NCI-H2081 treated with DMSO at 0.1 percent for 48 hours (cell line): ENCODE results near the gene STAT4.

ENCODE experiments used
- DNase-seq: peaks from one replicate; lab custom pipeline; 2025; lab: John Stamatoyannopoulos, UW

The STAT4 gene

DNA sequence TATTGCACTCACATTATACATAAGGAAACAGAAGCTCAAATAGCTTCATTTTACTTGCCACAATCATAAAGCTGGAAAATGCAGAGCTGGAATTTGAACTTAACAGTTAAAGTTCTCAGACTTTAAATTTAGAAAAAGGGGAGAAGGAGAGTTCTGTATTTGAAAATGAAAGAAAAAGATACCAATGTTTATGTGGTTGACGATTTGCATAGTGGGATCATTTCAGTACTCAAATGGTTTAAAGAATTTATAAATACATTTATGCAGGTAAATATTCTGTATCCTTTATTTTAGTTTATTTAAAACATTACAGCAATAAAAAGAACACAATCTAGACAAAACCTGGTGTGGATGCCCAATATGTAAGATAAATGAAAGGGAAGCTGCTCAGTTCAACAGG lies 25.5 kb upstream of the STAT4 start:
- DNase-seq, result no peak

DNA sequence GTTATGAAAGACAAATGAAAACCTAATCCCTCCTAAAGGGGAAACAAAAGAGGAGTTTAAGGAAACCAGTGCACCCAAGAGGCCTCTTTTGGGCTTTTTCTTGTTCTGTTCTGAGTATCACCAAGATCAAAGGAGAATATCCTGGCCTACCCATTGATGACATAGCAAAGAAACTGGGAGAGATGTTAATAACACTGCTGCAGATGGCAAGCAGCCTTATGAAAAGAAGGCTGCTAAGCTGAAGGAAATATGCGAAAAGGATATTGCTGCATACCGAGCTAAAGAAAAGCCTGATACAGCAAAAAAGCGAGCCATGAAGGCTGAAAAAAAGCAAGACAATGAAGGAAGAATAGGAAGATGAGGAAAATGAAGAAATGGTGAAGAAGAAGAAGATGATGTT lies 23.6 kb upstream of the STAT4 start:
- no peak for DNase-seq

DNA sequence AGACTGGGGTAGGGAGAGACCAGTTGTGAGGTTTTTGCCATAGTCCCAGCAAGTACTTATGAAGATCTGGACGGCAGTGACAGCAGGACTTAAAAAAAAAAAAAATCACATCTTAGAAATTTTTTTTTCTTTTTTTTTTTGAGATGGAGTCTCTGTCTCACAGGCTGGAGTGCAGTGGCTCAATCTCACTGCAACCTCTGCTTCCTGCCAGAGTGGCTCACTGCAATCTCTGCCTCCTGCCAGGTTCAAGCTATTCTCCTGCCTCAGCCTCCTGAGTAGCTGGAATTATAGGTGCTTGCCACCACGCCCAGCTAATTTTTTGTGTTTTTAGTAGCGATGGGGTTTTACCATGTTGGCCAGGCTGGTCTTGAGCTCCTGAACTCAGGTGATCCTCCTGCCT lies 22.4 kb upstream of the STAT4 start:
- no peak for DNase-seq

DNA sequence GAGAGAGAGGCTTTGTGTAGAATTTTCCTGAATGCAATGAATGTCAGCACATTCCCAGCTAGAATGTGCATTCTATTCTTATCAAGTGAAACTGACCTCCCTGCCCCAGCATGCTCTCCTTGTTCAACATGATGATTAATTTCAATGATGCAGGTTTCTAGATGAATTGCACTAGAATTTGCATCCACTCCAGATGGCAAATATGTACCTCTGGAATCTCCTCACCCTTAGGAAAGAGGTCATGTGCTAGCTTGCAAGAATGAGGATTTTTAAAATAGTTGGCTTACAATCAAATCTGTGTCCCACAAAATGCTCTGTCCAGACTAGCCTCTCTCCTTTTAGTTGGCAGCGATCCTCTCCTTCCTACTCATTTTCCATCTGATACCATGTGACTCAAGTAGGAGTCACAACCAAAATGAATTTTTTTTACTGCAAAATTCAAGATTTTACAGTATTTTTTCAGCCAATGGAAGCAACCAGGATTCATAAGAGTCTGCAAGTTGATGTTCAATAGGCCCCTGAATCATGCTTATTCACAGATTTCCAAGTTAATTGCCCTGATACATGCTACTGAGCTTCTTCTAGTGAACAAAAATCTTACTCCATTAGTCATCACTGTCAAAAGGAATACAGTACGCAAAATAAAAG lies 21.0 kb upstream of the STAT4 start:
- no peak for DNase-seq

DNA sequence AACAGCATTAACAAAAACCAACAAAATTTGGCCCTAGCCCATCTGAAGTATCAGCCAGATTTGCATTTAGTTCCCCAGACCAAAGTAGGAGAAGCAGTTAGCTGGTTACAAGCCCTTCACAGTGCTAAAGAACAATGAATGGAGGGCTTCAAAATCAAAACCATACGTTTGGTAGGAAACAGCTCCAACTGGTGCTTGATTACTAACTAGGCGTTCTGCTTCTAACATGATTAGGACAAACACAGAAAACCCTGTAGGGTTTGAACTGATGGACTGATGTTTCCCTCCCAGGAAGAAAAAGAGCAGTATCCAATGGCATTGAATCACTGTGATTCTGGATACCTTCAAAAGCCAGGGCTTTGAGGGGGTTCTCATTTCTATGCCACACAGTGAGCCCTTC lies 20.5 kb upstream of the STAT4 start:
- no peak for DNase-seq

DNA sequence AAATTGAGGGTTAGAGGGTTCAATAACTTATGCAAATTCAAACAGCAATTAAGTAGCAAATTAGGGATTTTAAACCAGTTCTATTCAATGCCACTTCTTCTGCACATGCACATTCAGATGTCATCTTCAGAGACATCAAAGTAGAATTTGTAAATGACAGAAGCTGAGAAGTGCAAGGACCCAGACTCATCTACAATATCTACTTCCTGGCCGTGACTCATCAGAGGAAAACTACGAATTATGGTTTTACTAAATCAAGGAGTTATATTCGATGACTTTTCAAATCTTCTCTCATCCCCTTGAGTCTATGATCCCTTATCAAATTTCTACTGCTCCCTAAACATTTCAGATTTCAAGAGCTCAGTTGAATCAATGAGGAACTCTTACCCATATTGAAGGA lies 20.0 kb upstream of the STAT4 start:
- DNase-seq, result no peak

DNA sequence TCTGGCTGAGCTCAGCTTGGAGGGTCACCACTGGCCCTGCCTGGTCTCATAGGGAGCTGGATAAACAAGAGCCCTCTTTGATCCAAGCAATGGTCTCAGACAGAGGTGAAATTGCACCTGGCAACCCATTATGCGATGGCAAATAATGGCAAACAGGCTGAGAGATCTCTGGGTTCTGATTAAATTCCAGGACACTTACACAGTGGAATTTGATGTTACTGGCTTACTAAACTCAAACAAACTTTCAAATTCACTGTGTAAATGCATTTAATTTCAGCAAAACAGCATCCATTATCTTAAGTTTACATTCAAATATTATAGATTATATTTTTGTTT lies 19.5 kb upstream of the STAT4 start:
- no peak for DNase-seq

DNA sequence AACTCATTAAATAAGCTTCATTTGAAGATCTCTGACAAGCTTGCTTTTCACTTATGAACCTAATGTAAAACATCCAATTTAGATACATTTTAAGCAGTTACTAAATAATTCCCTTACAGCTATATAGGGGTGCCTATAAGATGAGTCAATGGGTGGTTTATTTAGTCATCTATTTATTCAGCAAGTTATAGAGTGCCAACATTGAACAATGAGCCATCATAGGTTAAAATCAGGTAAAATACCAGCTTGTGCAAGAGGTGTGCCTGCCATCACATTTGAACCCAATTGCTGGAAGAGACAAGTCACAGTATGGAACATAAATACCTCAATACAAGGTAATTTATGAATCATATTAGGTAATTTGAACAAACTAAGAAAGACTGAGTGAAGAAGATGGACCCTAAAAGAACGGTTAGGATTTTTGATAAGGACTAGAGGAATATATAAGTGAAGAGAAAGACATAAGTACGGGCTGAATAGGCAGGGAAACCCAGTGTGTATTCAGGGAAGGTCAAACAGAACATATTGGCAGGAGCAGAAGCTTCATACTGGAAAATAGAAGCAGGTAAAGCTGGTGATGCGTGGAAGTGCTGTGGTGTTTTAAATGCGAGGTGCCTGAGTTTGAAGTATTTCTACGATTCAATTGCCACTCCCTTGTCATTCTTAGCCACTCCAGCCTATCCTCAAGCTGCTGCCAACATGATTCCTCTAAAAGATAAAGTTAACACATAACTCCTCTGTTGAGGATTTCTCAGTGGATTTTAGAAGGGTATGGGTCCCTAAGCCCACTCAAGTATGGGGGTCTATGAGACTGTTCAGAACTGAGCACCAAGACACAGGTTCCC lies 18.9 kb upstream of the STAT4 start:
- no peak for DNase-seq

DNA sequence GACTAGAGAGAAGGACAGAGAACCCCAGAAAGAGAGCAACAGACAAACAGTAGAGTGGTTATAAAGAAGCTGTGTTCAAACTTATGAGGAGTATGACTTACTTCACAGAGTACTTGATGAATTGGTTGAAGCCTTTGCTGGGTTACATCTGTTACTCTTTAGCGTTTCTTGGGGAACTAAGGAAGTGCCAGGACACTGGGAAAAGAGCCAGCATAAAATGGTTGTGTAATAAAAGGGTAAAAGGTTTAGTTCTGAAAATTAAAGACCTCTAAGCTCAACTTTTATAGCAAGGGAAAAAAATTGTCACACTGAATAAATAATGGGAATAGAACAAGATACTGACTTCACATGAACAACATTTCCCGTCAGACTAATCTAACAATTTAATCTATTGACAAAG lies 17.0 kb upstream of the STAT4 start:
- no peak for DNase-seq

DNA sequence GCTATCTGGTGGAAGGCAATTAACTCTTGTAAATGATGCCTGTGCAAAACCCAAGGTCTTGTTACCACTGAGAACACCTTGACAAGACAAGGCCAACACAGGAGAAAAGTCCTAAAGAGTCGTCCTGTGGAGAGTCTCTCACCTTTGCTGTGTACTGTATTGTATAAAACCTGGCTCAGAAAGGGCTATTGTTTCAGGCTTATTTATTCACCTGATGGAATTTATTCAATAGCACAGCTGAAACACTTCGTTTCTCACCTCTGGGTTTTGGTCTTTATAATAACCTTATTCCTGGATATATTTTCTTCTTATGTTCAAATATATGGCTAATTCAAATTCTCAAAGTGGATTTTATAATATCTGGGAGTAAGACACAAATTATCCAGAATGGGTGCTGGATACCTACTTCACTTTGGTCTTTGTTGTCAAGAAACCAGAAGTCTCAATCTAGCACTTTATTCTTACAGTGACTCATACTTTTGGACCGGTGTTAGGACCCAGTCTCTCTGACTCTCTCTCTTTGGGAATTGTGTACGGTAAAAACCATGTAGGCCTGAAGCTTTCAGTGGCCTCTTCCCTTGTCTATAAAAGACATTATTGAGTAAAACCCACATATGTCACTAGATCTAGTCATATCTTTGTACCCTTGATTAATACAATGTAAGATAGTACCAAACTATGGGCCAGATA lies 16.1 kb upstream of the STAT4 start:
- DNase-seq, result no peak

DNA sequence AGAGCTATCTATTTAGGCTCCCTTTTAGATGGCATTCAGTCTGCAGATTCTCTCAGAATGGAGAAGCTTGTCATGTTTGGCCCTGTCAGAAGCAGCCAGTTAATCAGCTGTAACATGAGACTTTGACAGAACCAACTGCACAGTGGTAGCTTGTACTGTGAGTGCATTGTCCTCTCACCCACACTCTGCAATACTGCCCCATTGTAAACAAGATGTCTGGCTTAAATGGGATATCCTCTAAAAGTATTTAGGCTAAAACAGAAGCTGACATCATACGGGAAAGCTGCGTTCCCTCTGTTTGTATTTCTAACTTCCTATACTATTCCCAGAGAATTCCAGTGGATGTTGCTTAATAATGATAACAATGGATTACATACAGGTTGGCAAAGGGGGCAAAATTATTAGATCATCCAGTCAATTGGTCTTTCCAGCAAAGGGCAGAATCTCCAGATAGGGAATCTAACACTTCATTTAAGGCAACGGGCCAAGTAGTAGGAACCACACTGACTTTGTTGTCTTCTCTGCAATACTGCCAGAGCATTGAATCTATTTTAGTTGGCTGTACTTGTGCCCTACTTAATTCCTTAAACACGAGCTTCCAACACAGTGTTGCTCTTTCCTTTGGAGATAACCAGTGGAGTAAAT lies 15.4 kb upstream of the STAT4 start:
- no peak for DNase-seq

DNA sequence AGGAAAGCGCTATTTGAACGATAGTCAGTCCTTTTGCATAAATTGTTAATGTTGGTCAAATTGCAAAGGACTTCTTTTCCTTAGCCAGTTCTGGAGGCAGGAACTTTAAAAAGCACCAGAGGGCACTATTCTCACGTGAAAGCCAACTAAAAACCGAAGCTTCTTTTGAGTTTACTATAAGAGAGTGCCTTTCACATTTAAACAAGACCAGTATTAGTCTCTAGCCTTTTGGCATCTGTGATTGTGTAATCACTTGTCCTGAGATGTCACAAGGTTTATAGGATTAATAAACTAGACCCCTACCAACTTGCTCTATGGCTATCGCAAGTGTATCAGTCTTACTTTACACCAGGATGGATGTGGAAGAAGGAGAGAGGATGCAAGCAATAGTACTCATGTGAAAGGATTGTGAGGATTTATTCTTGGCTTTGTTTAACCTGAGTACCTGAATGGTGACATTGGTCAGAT lies 14.4 kb upstream of the STAT4 start:
- DNase-seq, result no peak

DNA sequence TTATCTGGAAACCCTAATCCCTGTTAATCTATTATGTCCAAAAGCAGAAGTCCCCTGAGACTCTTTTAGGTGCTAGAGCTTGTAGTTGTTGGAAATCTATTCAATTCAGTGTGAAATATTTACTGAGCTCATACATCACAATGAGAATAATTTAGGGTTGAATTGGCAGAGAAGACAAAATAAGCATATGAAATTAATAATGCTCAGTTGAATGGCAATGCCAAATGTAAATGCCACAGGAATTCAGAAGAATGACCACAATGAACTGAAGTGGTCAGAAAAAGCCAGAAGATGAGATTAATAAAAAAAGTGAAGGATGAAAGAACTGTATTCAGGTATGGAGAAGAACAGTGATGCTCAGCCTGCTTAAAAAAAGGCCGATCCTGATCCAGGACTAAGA lies 8.0 kb upstream of the STAT4 start:
- no peak for DNase-seq

DNA sequence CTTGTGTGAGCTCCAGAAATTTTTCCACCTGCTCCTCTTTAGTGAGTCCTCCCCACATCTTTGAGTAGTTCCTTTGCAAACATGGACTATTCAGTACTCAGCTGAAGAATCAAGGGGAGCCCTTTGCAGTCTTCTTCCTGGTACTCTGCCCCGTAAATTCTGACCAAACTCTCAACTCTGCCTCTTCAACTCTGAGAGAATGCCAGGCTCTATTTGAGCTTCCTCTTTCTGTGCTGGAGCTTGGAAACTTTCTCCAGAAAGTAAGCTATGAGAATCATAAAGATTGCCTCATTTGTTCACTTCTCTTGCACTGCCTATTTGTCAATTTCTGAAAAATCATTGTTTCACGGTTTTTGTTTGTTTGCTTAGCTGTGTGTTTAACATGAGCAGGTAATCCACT lies 7.4 kb upstream of the STAT4 start:
- no peak for DNase-seq

DNA sequence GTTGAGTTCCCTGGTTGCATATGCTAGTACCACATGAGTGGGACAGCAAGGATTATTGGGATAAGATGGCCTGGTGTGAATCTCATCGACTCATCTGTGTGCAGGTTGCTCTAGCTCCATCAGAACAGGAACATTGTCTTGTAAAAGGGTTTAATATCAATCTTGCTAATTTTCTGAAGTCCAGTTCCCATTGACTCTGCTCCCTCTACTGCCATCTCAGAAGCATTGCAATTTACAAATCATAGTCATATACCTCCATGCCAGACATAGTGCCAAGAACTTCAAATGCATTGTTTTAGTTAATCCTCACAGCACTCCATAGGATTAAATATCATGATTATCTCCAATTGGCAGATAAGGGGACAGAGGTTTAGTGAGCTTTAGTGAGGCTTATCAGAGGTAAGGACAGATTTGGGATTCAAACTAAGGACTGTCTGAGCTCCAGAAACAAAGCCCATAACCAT lies 4.8 kb upstream of the STAT4 start:
- DNase-seq, result no peak

DNA sequence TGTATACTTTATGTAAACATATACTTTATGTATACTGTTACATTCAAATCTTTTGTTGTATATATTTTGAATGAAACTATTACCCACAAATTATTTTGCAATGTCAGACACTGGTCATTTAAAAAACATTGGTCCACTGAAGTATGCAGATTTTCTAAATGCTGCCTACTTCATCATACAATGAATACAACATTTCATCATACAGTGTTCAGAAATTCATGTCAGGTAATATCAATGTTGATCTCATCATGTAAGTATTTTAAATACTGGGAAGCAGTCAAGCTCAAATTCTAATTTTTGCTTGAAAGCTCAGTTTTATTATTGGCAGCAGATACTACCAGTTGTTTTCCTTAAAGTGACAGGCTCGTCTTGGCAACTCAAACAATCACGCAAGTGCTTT lies 2.9 kb upstream of the STAT4 start:
- DNase-seq, result no peak

DNA sequence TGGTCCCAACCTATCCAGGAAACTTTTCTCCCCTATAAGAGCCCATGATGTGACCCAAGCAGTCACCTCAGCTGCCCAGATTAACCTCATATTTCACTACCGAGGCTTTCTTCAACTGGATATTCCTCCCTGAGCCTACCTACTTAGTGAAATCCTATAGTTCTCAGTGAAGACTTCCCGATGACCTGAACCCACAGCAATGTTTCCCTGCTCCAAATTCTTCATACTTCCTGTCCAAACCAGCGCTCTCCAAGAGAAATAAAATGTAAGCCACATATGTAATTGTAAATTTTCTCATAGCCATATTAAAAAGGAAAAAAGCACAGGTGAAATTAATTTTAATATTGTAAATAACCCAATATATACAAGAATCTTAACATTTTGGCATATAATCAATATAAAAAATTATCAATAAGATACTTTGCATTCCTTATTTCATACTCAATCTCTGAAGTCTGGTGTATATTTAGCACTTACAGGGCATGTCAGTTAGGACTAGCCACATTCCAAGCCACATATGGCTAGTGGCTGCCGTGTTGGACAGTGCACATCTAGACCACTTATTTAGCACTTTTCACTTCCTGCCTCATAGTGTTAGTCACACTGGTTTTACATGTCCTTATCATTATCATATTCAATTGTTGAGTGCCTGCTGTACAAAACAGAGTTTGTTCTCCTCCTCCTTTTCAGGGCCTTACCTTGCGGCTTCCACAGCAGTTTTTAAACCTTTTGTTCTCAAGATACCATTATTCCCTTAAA lies 1.9 kb upstream of the STAT4 start:
- DNase-seq, result no peak

DNA sequence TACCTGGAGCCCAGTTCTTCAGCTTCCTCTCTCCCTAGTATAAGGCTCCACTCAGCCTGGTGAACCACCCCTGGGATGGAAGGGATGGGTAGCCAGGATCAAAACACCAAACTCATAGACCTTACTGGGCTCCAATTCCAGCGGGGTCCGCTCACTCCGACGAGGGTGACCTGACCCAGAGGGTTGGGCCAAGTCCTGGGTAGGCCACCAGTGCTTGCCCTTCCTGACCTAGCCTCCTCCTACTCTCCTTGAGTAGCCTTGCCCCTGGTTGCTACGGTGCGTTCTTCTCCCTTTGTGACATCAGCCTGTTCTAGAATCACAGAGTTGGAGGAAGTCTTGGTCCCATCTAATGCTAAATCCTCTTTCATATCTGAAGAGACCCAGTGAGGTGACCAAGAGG lies 537 bp upstream of the STAT4 start:
- DNase-seq, result no peak

DNA sequence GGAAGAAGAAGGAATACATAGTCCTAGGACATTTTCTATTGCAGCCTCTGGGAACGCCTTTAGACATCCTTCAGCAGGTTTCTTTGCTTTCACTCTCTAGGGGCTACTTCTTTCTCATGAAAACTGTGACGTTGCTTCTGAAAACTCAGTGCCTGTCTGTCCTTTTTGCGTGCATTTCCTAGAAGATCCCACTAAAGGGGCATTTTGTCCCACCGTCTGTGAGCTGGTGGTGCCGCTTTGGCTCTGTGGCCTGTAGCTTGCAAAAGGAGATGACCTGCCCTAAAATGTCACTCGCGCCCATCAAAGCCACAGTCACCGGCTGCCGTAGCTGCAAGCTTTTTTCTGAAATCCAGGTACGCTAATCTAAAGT lies 579 bp downstream of the STAT4 start:
- DNase-seq, result no peak

DNA sequence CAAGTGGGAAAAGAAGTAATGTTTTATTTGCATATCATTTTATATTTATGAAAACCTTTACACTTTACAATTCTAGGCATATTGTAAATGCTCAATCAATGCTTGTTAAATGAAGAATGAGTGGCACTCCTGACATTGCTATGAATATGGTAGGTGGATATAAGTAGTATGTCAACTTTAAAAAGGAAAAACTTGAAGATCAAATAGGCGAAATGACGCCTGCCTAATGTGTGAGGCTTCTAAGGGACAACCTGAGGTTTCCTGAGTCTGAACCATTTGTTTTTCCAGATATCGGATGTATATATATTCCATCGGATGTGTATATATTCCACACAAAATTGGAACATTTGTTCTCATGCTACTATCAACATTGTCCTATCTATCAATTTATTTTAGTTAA lies 1.4 kb downstream of the STAT4 start:
- no peak for DNase-seq

DNA sequence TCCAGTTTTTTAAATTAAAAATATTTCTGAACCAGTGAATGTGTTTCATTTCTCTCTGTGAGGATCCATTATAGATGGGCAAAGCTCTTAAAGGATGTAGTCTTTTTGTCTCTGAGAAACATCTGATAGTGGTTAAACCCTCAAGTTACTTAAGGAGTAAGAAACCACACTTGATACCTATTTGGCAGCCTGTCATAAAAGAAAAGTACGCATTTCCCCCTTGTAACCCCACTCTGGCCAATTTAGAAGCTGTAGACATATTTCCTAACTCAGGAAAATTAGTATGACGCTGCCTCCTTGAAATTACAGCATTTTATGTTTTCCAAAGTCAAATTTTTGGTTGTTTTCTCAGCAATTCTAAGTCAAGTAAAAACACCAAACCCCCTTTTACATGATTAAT lies 2.0 kb downstream of the STAT4 start:
- no peak for DNase-seq

DNA sequence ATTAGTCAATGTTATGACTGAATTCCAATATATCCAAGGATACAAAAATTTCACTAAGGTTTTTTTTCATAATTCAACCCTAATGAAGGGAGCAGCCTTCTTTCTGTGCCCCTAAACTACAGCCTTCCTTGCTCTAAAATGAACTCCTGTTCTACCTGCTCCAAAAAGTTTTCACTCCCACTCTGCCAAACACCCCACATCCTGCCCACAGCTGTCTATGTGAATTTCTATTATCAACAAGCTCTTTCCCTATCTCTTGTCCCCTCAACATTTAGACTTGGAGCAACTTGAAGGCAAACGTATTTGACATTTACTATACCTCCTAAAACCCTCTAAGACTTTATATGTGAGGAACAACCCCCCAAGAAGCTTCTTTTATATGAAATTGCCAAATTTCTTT lies 2.5 kb downstream of the STAT4 start:
- DNase-seq, result no peak
